ENCODE results near the gene CFAP161.

The CFAP161 gene

GRCh38 chr15:81101894-81102815 is 31.9 kb upstream of the CFAP161 start:
- Histone ChIP-seq H4K12ac (ENCODE audit: low read depth, low read length) (no peak overlapping the region), H2AFZ (ENCODE audit: insufficient read depth, low read length, poor library complexity) (no peak overlapping the region), H3K79me2 (ENCODE audit: control insufficient read depth, insufficient read depth, low read length, poor library complexity) (no peaks in the 10 kb centered on the region), H2BK12ac (ENCODE audit: low read length) (no peak overlapping the region), H3K4me3 (ENCODE audit: low read depth, low read length) (no peak overlapping the region), H4K91ac (ENCODE audit: low read depth, low read length) (no peak overlapping the region), H3K27me3 (ENCODE audit: insufficient read depth, low read length) (no peaks in the 10 kb centered on the region), H3K18ac (ENCODE audit: low read length) (no peak overlapping the region), H3K4me2 (ENCODE audit: low read length) (no peak overlapping the region), H3K27ac (ENCODE audit: low read depth, low read length) (no peak overlapping the region), H3K36me3 (ENCODE audit: control insufficient read depth in 1 of 2, insufficient read depth in 2 of 2, low read length in 2 of 2) (no peaks in the 10 kb centered on the region), H3K79me1 (ENCODE audit: low read length) (no peaks in the 10 kb centered on the region), H3K9me3 (ENCODE audit: insufficient read depth, low read depth, low read length) (no peaks in the 10 kb centered on the region), H2BK5ac (ENCODE audit: low read depth, low read length, poor library complexity) (no peak overlapping the region), H3K23ac (ENCODE audit: low read length) (no peak overlapping the region), H2BK120ac (ENCODE audit: insufficient read depth, low read length, poor library complexity) (no peak overlapping the region), H3K4me1 (ENCODE audit: control insufficient read depth in 1 of 2, insufficient read depth in 2 of 2, low read length in 2 of 2) (no peaks in the 10 kb centered on the region), H3K14ac (ENCODE audit: low read length) (no peak overlapping the region), H3K4ac (ENCODE audit: low read depth, low read length) (no peak overlapping the region), H2AK5ac (ENCODE audit: low read length) (no peak overlapping the region), H4K8ac (ENCODE audit: low read depth, low read length) (no peak overlapping the region), H3K9ac (ENCODE audit: low read length) (no peak overlapping the region)
- no CpG with 5 or more reads among the region's 7 CpGs for WGBS (ENCODE audit: extremely low coverage, insufficient coverage, insufficient read length)
- DNase-seq, result no peak

GRCh38 chr15:81103857-81104256 is 30.2 kb upstream of the CFAP161 start:
- no peak overlapping the region for H3K4me2 ChIP-seq (ENCODE audit: low read length)
- no peak overlapping the region for H3K18ac ChIP-seq (ENCODE audit: low read length)
- no peak overlapping the region for H2BK120ac ChIP-seq (ENCODE audit: insufficient read depth, low read length, poor library complexity)
- H4K8ac ChIP-seq (ENCODE audit: low read depth, low read length), result no peak overlapping the region
- no peak overlapping the region for H3K14ac ChIP-seq (ENCODE audit: low read length)
- H3K27me3 ChIP-seq (ENCODE audit: insufficient read depth, low read length), result no peaks in the 10 kb centered on the region
- no peaks in the 10 kb centered on the region for H3K36me3 ChIP-seq (ENCODE audit: control insufficient read depth in 1 of 2, insufficient read depth in 2 of 2, low read length in 2 of 2)
- H2BK12ac ChIP-seq (ENCODE audit: low read length), result no peak overlapping the region
- no peak overlapping the region for H4K91ac ChIP-seq (ENCODE audit: low read depth, low read length)
- H3K4me1 ChIP-seq (ENCODE audit: control insufficient read depth in 1 of 2, insufficient read depth in 2 of 2, low read length in 2 of 2), result no peaks in the 10 kb centered on the region
- no CpG with 5 or more reads among the region's 1 CpG for WGBS (ENCODE audit: extremely low coverage, insufficient coverage, insufficient read length)
- H3K9ac ChIP-seq (ENCODE audit: low read length), result no peak overlapping the region
- no peak for DNase-seq
- no peak overlapping the region for H3K4ac ChIP-seq (ENCODE audit: low read depth, low read length)
- H2BK5ac ChIP-seq (ENCODE audit: low read depth, low read length, poor library complexity), result no peak overlapping the region
- no peaks in the 10 kb centered on the region for H3K79me1 ChIP-seq (ENCODE audit: low read length)
- no peaks in the 10 kb centered on the region for H3K79me2 ChIP-seq (ENCODE audit: control insufficient read depth, insufficient read depth, low read length, poor library complexity)
- no peak overlapping the region for H3K23ac ChIP-seq (ENCODE audit: low read length)
- no peaks in the 10 kb centered on the region for H3K9me3 ChIP-seq (ENCODE audit: insufficient read depth, low read depth, low read length)
- no peak overlapping the region for H3K27ac ChIP-seq (ENCODE audit: low read depth, low read length)
- no peak overlapping the region for H3K4me3 ChIP-seq (ENCODE audit: low read depth, low read length)
- no peak overlapping the region for H2AFZ ChIP-seq (ENCODE audit: insufficient read depth, low read length, poor library complexity)
- no peak overlapping the region for H4K12ac ChIP-seq (ENCODE audit: low read depth, low read length)
- no peak overlapping the region for H2AK5ac ChIP-seq (ENCODE audit: low read length)

- Histone ChIP-seq H3K27me3 (ENCODE audit: insufficient read depth, low read length) (no peaks in the 10 kb centered on the region), H3K23ac (ENCODE audit: low read length) (no peak overlapping the region), H3K9ac (ENCODE audit: low read length) (no peak overlapping the region), H3K4ac (ENCODE audit: low read depth, low read length) (no peak overlapping the region), H3K4me3 (ENCODE audit: low read depth, low read length) (no peak overlapping the region), H3K79me1 (ENCODE audit: low read length) (no peaks in the 10 kb centered on the region), H2BK5ac (ENCODE audit: low read depth, low read length, poor library complexity) (no peak overlapping the region), H2BK120ac (ENCODE audit: insufficient read depth, low read length, poor library complexity) (no peak overlapping the region), H3K36me3 (ENCODE audit: control insufficient read depth in 1 of 2, insufficient read depth in 2 of 2, low read length in 2 of 2) (no peaks in the 10 kb centered on the region), H3K9me3 (ENCODE audit: insufficient read depth, low read depth, low read length) (no peaks in the 10 kb centered on the region), H3K4me2 (ENCODE audit: low read length) (no peak overlapping the region), H4K91ac (ENCODE audit: low read depth, low read length) (no peak overlapping the region), H3K79me2 (ENCODE audit: control insufficient read depth, insufficient read depth, low read length, poor library complexity) (no peaks in the 10 kb centered on the region), H2AK5ac (ENCODE audit: low read length) (no peak overlapping the region), H3K27ac (ENCODE audit: low read depth, low read length) (no peak overlapping the region), H3K18ac (ENCODE audit: low read length) (no peak overlapping the region), H4K8ac (ENCODE audit: low read depth, low read length) (no peak overlapping the region), H3K14ac (ENCODE audit: low read length) (no peak overlapping the region), H3K4me1 (ENCODE audit: control insufficient read depth in 1 of 2, insufficient read depth in 2 of 2, low read length in 2 of 2) (no peaks in the 10 kb centered on the region), H4K12ac (ENCODE audit: low read depth, low read length) (no peak overlapping the region), H2AFZ (ENCODE audit: insufficient read depth, low read length, poor library complexity) (no peak overlapping the region), H2BK12ac (ENCODE audit: low read length) (no peak overlapping the region)
- WGBS (ENCODE audit: extremely low coverage, insufficient coverage, insufficient read length), result no CpG with 5 or more reads among the region's 4 CpGs
- DNase-seq, result no peak
Measured at GRCh38 chr15:81105545-81105944, 28.5 kb upstream of the CFAP161 start.

GRCh38 chr15:81106560-81106959 is 27.5 kb upstream of the CFAP161 start:
- Histone ChIP-seq H2BK5ac (ENCODE audit: low read depth, low read length, poor library complexity) (no peak overlapping the region), H3K36me3 (ENCODE audit: control insufficient read depth in 1 of 2, insufficient read depth in 2 of 2, low read length in 2 of 2) (no peaks in the 10 kb centered on the region), H2BK120ac (ENCODE audit: insufficient read depth, low read length, poor library complexity) (no peak overlapping the region), H3K4me2 (ENCODE audit: low read length) (no peak overlapping the region), H3K4me3 (ENCODE audit: low read depth, low read length) (no peak overlapping the region), H2AK5ac (ENCODE audit: low read length) (no peak overlapping the region), H3K4me1 (ENCODE audit: control insufficient read depth in 1 of 2, insufficient read depth in 2 of 2, low read length in 2 of 2) (no peaks in the 10 kb centered on the region), H4K8ac (ENCODE audit: low read depth, low read length) (no peak overlapping the region), H3K9ac (ENCODE audit: low read length) (no peak overlapping the region), H3K4ac (ENCODE audit: low read depth, low read length) (no peak overlapping the region), H3K9me3 (ENCODE audit: insufficient read depth, low read depth, low read length) (no peaks in the 10 kb centered on the region), H4K12ac (ENCODE audit: low read depth, low read length) (no peak overlapping the region), H3K14ac (ENCODE audit: low read length) (no peak overlapping the region), H3K79me1 (ENCODE audit: low read length) (no peaks in the 10 kb centered on the region), H3K23ac (ENCODE audit: low read length) (no peak overlapping the region), H2AFZ (ENCODE audit: insufficient read depth, low read length, poor library complexity) (no peak overlapping the region), H2BK12ac (ENCODE audit: low read length) (no peak overlapping the region), H3K27ac (ENCODE audit: low read depth, low read length) (no peak overlapping the region), H3K18ac (ENCODE audit: low read length) (no peak overlapping the region), H3K27me3 (ENCODE audit: insufficient read depth, low read length) (no peaks in the 10 kb centered on the region), H4K91ac (ENCODE audit: low read depth, low read length) (no peak overlapping the region), H3K79me2 (ENCODE audit: control insufficient read depth, insufficient read depth, low read length, poor library complexity) (no peaks in the 10 kb centered on the region)
- WGBS (ENCODE audit: extremely low coverage, insufficient coverage, insufficient read length), result no CpG with 5 or more reads among the region's 6 CpGs
- peak; percentile 66 to 93 for DNase-seq

Measured in trophoblast cell (in vitro differentiated cells and primary cell).